Chondrocyte (in vitro differentiated cells): ENCODE data around the gene WDR62. TPM values are rescaled to one million over a fixed set of nuclear protein-coding genes. Genes with fewer than 3 reads are reported as not detected.

ENCODE experiments used
- DNase-seq: peaks from one replicate; pipeline ENCODE4 v3.0.0; 2021; ENCODE audit warnings: mixed read lengths, low spot score
- H3K27ac Mint-ChIP-seq: one replicate; pipeline ENCODE4 v1.8.0; 2021; ENCODE audit warnings: mild to moderate bottlenecking, moderate library complexity, mixed read lengths; ENCODE audit not compliant: unreplicated experiment
- H3K27me3 Mint-ChIP-seq: 2 replicates; pipeline ENCODE4 v1.8.0; 2021; ENCODE audit warnings: low read depth, mixed read lengths
- H3K36me3 Mint-ChIP-seq: 2 replicates; pipeline ENCODE4 v1.8.0; 2021; ENCODE audit warnings: low read depth, mixed read lengths
- H3K4me1 Mint-ChIP-seq: 2 replicates; pipeline ENCODE4 v1.8.0; 2021; ENCODE audit warnings: low read depth, mild to moderate bottlenecking, mixed read lengths
- H3K4me3 Mint-ChIP-seq: one replicate; pipeline ENCODE4 v1.8.0; 2021; ENCODE audit warnings: mild to moderate bottlenecking, moderate library complexity, mixed read lengths; ENCODE audit not compliant: unreplicated experiment
- H3K9me3 Mint-ChIP-seq: 2 replicates; pipeline ENCODE4 v1.8.0; 2021; ENCODE audit warnings: low read depth, mixed read lengths
- long read RNA-seq: library from polyadenylated mRNA; stranded (forward); transcript quantifications from one replicate; pipeline ENCODE4 v2.0.0, GENCODE V29; 2021
- total RNA-seq: library from RNA; stranded (reverse); gene quantifications from 3 replicates; pipeline ENCODE4 v1.2.1, GENCODE V29; 2021
- TF ChIP-seq, protein P1 (sequence below): fragments of 200-600 bp; sonication (generic); IDR thresholded peaks from 2 replicates; pipeline ENCODE4 v1.5.0; 2021; ENCODE audit warnings: antibody characterized with exemption, mild to moderate bottlenecking, moderate library complexity

WDR62 gene
- total RNA-seq: 3.0 to 6.0 TPM (median 3.7 TPM) in 3 replicates
- long read RNA-seq, full-length matches to known transcripts: 1 of 4 reads
- long read RNA-seq, partial matches to known transcripts: 1 of 4 reads
- long read RNA-seq, other reads (novel, unspliced or antisense): 2 of 4 reads

DNA sequence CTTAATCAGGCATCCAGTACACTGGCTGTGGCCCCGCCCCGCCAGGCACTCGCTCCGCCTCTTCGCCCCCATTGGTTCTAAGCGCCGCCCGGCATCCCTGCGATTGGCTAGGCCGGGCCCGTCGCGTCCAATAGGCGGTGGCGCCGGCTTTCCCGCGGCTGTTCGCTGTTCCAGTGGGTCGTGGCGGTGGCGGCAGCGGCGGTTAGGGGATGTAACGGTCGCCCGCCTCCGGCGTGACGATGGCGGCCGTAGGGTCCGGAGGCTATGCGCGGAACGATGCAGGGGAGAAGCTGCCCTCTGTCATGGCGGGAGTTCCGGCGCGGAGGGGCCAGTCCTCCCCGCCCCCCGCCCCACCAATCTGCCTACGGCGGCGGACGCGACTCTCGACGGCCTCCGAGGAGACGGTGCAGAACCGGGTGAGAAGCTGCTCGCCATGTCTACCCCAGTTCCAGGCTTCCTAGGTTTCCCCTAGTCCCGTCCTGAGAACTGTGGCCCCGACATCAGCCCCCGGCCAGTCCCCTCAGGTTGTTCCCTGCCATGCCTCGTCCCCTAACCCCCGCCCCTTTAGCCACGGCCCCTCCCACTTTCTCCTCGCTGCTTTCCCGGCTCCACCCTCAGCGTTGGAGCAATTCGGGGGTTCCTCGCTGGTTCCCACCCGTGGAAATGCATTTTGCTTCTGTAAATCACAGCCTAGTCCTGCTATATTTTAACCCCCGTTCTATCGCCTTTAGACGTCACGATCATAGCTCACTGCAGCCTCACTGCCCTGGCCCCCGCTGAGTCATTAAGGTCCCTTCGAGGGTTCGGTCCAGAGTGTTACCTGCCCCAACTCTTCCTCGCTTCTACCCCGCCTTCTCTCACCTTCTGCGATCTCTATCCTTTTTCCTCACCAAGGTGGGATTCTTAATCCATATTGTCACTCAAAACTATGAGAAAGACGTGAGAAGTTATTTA lies at the start of gene WDR62:
TSS of gene WDR62 (plus strand) at position 165 of the 954 bp plus-strand sequence. CDS start at position 240, 75 bp downstream.
- Mint-ChIP-seq H3K27ac (peak within 1 kb of the TSS; percentile 99), H3K4me1 (peaks cover 32% of the 10 kb centered on the region)

DNA sequence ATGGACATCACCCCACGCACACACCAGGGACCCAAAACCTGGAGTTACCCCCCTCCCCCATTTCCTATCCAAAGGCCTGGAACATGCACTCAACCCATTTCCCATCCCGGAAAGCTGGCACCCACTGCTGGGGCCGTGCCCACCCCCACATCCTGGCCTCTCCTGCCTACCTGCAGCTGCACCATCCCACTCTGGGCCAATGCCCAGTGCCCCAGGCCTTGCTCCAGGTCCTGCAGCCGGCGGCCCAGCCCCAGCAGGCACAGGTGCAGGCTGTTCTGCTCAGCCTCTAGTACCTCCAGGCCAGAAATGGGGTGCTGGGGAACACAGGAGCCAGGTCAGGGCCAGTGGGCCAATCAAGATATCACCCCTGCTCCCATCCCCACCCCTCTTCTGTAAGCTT lies 47.7 kb upstream of the WDR62 start:
- TF ChIP-seq, protein P1, sequence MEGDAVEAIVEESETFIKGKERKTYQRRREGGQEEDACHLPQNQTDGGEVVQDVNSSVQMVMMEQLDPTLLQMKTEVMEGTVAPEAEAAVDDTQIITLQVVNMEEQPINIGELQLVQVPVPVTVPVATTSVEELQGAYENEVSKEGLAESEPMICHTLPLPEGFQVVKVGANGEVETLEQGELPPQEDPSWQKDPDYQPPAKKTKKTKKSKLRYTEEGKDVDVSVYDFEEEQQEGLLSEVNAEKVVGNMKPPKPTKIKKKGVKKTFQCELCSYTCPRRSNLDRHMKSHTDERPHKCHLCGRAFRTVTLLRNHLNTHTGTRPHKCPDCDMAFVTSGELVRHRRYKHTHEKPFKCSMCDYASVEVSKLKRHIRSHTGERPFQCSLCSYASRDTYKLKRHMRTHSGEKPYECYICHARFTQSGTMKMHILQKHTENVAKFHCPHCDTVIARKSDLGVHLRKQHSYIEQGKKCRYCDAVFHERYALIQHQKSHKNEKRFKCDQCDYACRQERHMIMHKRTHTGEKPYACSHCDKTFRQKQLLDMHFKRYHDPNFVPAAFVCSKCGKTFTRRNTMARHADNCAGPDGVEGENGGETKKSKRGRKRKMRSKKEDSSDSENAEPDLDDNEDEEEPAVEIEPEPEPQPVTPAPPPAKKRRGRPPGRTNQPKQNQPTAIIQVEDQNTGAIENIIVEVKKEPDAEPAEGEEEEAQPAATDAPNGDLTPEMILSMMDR: no peak
- H3K4me1 Mint-ChIP-seq: peaks cover 14% of the 10 kb centered on the region
- no peak overlapping the region for H3K4me3 Mint-ChIP-seq
- no peak overlapping the region for H3K27ac Mint-ChIP-seq
- DNase-seq: no peak
- no peaks in the 10 kb centered on the region for H3K9me3 Mint-ChIP-seq
- H3K27me3 Mint-ChIP-seq: no peaks in the 10 kb centered on the region
- no peaks in the 10 kb centered on the region for H3K36me3 Mint-ChIP-seq

More for the DNA sequence above, at the start of gene WDR62:
- no peaks in the 10 kb centered on the region for H3K36me3 Mint-ChIP-seq
- TF ChIP-seq, protein P1: no peak
- peak; percentile 98 for DNase-seq
- no peaks in the 10 kb centered on the region for H3K9me3 Mint-ChIP-seq
- peak within 1 kb of the TSS; percentile 96 for H3K4me3 Mint-ChIP-seq
- no peaks in the 10 kb centered on the region for H3K27me3 Mint-ChIP-seq

DNA sequence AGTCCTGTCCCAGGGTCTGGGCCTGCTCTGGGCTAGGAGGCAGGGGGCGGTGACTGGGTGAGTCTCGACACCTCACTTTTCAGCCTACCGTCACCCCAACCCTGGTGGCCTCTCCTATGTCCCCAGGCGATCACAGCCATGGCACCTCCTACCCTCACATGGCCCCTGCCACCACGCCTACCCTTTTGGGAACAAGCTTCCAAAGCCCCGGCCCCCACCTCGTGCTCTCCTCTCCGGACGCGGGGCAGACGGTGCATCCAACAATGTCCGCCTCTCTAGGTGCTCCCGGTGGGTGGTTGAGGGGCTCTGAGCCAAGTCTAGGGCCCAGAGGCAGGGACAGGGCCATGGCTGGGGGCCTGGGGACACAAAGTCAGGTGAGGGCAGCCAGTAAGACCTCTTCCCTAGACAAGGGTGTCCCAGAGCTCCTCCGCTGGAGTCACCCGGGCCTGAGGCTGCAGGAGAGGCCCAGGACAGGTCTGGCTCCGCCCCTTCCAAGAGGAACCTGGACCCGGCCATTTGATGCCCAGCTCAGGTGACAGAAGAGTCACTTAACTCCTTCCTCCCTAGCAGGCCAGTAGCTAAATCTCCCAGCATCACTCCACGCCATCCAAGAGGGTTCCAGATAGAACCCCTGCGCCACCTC lies 46.2 kb upstream of the WDR62 start, which contains the start of gene SYNE4:
TSS of gene SYNE4 (minus strand) at position 478 of the 643 bp plus-strand sequence. CDS start at position 346, 132 bp downstream.
- no peak for DNase-seq
- peak within 1 kb of the TSS; percentile 69 for H3K4me3 Mint-ChIP-seq

DNA sequence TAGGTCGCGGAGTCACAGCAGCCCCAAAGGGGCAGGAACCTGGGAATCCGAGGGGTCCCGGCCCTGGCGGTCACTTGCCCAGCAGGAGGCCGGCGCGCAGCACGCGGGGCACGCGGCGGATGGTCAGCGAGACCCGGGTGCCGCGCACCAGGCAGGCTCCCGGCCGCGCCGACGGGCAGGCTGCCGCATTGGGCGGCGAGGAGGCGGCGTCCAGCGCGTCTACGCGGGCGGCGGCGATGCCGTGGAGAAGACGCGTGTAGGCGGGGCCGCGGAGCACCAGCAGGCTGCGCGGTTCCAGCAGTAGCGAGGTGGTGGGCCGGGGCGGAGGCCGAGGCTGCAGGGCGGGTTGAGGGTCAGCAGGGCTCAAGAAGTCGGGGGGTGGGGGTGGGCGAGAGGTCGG lies 45.5 kb upstream of the WDR62 start:
- Mint-ChIP-seq H3K4me1 (peaks cover 26% of the 10 kb centered on the region), H3K27ac (peak overlapping the region; percentile 22), H3K4me3 (peak overlapping the region; percentile 69), H3K27me3 (no peaks in the 10 kb centered on the region), H3K9me3 (no peaks in the 10 kb centered on the region), H3K36me3 (no peaks in the 10 kb centered on the region)
- DNase-seq: no peak
- TF ChIP-seq, protein P1: peak; percentile 8

More for the DNA sequence above, 46.2 kb upstream of the WDR62 start, which contains the start of gene SYNE4:
- TF ChIP-seq, protein P1: no peak
- H3K27ac Mint-ChIP-seq: peak within 1 kb of the TSS; percentile 22
- no peaks in the 10 kb centered on the region for H3K36me3 Mint-ChIP-seq
- no peaks in the 10 kb centered on the region for H3K9me3 Mint-ChIP-seq
- H3K4me1 Mint-ChIP-seq: peaks cover 18% of the 10 kb centered on the region
- no peaks in the 10 kb centered on the region for H3K27me3 Mint-ChIP-seq
